Uterus (tissue), 4 donors: ENCODE data around the gene GSG1L. TPM values are rescaled to one million over a fixed set of nuclear protein-coding genes. Genes with fewer than 3 reads are reported as not detected.

Experiments
- DNase-seq, 2 donors: peaks; one replicate each; pipeline ENCODE4 v3.0.0-alpha.2; 2019 to 2020
- H3K27ac ChIP-seq, 2 donors: fragments of 200-600 bp; sonication (generic); 1 replicate in 1 of 2; 2 replicates in 1 of 2; pipeline ENCODE4 v1.5.1; 2016 to 2018
- H3K27me3 ChIP-seq, 2 donors: fragments of 200-600 bp; sonication (generic); one replicate each; pipeline ENCODE4 v1.5.1; 2018 to 2019; ENCODE audit warnings: control low read depth in 1 of 2
- H3K36me3 ChIP-seq, 2 donors: fragments of 200-600 bp; sonication (generic); one replicate each; pipeline ENCODE4 v1.5.1; 2019; ENCODE audit warnings: control low read depth in 1 of 2
- H3K4me1 ChIP-seq, 2 donors: fragments of 200-600 bp; sonication (generic); one replicate each; pipeline ENCODE4 v1.5.1; 2018 to 2019; ENCODE audit warnings: control low read depth in 1 of 2
- H3K4me3 ChIP-seq, 2 donors: fragments of 200-600 bp; sonication (generic); 1 replicate in 1 of 2; 2 replicates in 1 of 2; pipeline ENCODE4 v1.5.1; 2018 to 2019; ENCODE audit warnings: mild to moderate bottlenecking in 1 of 2
- H3K9me3 ChIP-seq, 2 donors: fragments of 200-600 bp; sonication (generic); one replicate each; pipeline ENCODE4 v1.5.1; 2019; ENCODE audit warnings: control low read depth in 1 of 2
- POLR2A ChIP-seq, 2 donors: fragments of 450-650 bp; IDR thresholded peaks; one replicate each; pipeline ENCODE4 v1.6.1; 2016; ENCODE audit warnings: antibody characterized with exemption in 2 of 2, mild to moderate bottlenecking in 1 of 2, moderate library complexity in 1 of 2
- intact Hi-C: fragments of 100-400 bp; cut with DNase I; formaldehyde crosslinking; loops from one replicate; pipeline ENCODE4 v1.15.1; 2023; ENCODE audit warnings: low total_unique reads
- total RNA-seq, 4 donors: library from RNA; depleted of rRNA in 3 of 4; stranded (reverse); fragments of >200 nt in 3 of 4; gene quantifications; one replicate each; pipeline versions ENCODE4 v1.1.0 to v1.2.4, GENCODE V29; 2014 to 2023
- TF ChIP-seq, protein P1 (sequence below), 4 experiments: fragments of 200-600 bp in 2 of 4; fragments of 450-650 bp in 2 of 4; sonication (generic) in 2 of 4; IDR thresholded peaks; one replicate each; pipeline ENCODE4 v1.5.1; 2016 to 2019; ENCODE audit warnings: antibody characterized with exemption in 4 of 4, mild to moderate bottlenecking in 2 of 4, moderate library complexity in 1 of 4
- donor health status: DM: yes; HTN: yes; CAD: no.

Gene GSG1L
- total RNA-seq, 4 donors from 2014 or later: 0.24 to 0.35 TPM; not detected in 2

DNA sequence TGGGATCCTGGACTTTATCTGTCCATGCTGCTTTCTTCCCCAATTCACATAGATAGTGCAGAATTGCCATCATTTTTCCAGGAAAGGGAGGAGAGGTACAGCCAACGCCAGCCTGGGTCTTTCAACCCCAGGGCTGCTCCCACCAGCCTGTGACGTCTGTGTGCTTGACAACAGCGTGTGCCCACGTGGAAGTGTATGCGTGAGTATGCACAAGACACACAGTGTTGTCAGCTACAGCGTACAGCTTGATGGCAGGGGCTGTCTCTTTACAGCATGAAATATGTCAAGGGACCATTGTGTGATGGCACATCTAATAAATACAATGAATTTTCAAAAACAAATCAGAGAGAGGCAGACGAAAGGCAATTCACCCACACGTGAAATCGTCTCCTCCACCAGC lies 62.3 kb downstream of the GSG1L start:
- TF ChIP-seq, protein P1, sequence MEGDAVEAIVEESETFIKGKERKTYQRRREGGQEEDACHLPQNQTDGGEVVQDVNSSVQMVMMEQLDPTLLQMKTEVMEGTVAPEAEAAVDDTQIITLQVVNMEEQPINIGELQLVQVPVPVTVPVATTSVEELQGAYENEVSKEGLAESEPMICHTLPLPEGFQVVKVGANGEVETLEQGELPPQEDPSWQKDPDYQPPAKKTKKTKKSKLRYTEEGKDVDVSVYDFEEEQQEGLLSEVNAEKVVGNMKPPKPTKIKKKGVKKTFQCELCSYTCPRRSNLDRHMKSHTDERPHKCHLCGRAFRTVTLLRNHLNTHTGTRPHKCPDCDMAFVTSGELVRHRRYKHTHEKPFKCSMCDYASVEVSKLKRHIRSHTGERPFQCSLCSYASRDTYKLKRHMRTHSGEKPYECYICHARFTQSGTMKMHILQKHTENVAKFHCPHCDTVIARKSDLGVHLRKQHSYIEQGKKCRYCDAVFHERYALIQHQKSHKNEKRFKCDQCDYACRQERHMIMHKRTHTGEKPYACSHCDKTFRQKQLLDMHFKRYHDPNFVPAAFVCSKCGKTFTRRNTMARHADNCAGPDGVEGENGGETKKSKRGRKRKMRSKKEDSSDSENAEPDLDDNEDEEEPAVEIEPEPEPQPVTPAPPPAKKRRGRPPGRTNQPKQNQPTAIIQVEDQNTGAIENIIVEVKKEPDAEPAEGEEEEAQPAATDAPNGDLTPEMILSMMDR (IDR thresholded peaks at IDR 0.05): no peak
- no peak for TF ChIP-seq POLR2A (IDR thresholded peaks at IDR 0.05)
- Histone ChIP-seq H3K36me3 (no peaks in the 10 kb centered on the region), H3K27me3 (no peaks in the 10 kb centered on the region), H3K4me3 (no peak overlapping the region), H3K4me1 (no peaks in the 10 kb centered on the region), H3K27ac (no peak overlapping the region), H3K9me3 (no peaks in the 10 kb centered on the region)
- intact Hi-C loops: no loop called here
- no peak for DNase-seq

DNA sequence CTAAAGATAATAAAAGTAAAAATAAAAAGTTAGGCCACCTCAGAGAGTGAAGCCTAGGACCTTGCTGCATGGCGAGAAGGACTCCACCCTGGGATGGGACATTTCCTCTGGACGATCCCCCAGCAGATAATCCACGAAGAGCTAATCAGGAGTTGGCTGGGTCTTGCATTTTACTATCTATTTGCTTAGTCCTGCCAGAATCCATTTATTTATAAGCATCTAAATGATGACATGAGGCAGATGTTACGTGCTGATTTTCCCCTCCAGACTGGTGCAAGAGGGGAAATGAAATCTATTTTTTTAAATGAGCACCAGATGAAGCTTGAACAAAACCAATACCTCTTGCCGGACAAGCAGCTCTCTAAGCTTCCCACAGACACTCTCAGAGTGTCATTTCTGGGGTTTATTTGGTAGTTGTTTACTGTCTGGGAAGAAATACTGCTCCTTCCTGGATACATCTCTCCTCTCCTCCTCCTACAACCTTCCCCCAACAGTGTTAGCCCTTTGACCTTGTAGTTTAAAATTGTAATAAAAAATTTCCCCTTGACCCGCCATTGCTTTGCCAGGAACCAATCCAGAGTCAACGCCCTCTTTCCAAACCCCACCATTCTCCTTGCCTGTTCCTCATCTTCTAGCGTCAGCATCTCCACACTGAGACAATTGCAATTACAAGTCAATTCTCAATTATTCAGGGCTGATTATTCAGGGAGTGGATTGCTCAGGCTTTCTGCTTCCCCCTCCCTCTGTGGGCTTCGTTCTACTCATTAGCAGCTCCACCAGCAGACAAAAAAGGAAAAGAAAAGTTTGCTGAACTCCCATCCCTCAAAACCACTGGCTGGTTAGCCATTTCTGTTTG lies 63.0 kb downstream of the GSG1L start:
- intact Hi-C loops: no loop called here
- H3K27ac ChIP-seq: no peak overlapping the region

DNA sequence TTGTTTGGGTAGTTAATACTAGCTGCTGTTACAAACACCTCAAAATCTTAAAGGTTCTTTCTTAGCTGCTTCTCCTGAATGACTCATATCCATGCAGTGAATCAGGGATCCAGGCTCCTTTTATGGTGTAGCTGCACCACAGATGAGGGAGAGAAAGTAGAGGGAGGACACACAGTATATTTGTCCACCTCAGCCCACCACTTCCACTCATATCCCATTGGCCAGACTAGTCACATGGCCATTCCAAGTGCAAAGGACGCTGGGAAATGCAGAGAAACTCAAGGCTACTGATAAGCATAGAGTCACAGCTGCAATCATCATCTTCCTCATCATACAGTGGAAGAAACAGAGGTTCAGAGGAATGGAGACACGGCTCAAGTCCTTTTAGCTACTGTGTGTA lies 63.8 kb downstream of the GSG1L start:
- no peak for TF ChIP-seq POLR2A (IDR thresholded peaks at IDR 0.05)
- intact Hi-C loops: no loop called here
- no peak overlapping the region for H3K27ac ChIP-seq
- H3K4me1 ChIP-seq: no peaks in the 10 kb centered on the region
- no peaks in the 10 kb centered on the region for H3K36me3 ChIP-seq
- no peak for DNase-seq
- H3K27me3 ChIP-seq: no peaks in the 10 kb centered on the region
- H3K9me3 ChIP-seq: no peaks in the 10 kb centered on the region
- no peak overlapping the region for H3K4me3 ChIP-seq

More for the DNA sequence above, 63.0 kb downstream of the GSG1L start:
- Histone ChIP-seq H3K36me3 (no peaks in the 10 kb centered on the region), H3K27me3 (no peaks in the 10 kb centered on the region), H3K4me3 (no peak overlapping the region), H3K4me1 (no peaks in the 10 kb centered on the region), H3K9me3 (no peaks in the 10 kb centered on the region)
- TF ChIP-seq, protein P1 (IDR thresholded peaks at IDR 0.05): no peak
- no peak for TF ChIP-seq POLR2A (IDR thresholded peaks at IDR 0.05)
- no peak for DNase-seq

DNA sequence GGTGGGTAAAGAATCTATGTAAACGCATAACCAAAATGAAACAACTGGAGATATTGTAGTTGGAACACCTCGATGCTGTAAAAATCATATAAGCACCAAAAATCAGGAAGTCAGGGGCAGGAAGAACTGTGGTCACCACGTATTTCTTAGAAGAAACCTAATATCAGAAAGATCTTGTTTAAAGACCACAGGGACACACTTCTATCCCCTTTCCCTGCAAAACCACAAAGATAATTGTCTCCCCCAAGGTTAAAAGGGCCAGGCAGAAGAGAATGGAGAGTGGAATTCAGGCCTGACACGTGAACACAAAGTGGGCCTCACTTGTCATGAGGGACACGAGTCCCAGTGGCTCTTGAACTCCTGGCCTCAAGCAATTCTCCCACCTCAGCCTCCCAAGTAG lies 68.1 kb downstream of the GSG1L start:
- H3K9me3 ChIP-seq: no peaks in the 10 kb centered on the region
- H3K27ac ChIP-seq: no peak overlapping the region
- no peaks in the 10 kb centered on the region for H3K4me1 ChIP-seq
- DNase-seq: no peak
- intact Hi-C loops: no loop called here
- H3K4me3 ChIP-seq: no peak overlapping the region
- no peaks in the 10 kb centered on the region for H3K27me3 ChIP-seq
- no peak for TF ChIP-seq POLR2A (IDR thresholded peaks at IDR 0.05)
- TF ChIP-seq, protein P1 (IDR thresholded peaks at IDR 0.05): no peak
- no peaks in the 10 kb centered on the region for H3K36me3 ChIP-seq

DNA sequence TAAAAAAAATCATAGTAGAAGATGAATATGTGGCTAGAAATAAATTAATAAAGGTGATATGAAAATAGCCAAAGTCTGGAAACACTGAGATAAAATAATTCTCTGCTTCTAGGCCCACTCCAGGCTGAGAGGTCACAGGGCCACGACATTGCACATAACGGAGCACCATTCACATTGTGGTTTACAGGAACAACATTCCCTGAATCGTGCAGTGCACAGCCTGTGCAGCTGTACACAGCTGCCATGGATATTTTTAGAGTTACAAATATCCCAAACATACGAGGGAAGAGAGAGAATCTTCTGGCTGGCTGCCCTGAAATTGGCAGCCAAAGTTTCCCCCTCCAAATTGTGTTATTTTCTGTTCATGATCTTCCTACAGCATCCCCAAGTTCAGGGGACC lies 68.8 kb downstream of the GSG1L start:
- TF ChIP-seq POLR2A (IDR thresholded peaks at IDR 0.05): no peak
- TF ChIP-seq, protein P1 (IDR thresholded peaks at IDR 0.05): no peak
- no peaks in the 10 kb centered on the region for H3K27me3 ChIP-seq
- intact Hi-C loops: no loop called here
- no peak for DNase-seq
- no peaks in the 10 kb centered on the region for H3K36me3 ChIP-seq
- H3K27ac ChIP-seq: no peak overlapping the region
- H3K9me3 ChIP-seq: no peaks in the 10 kb centered on the region
- H3K4me1 ChIP-seq: no peaks in the 10 kb centered on the region
- H3K4me3 ChIP-seq: no peak overlapping the region
